ENCODE measurements around the gene PITPNM3.

The PITPNM3 gene

DNA sequence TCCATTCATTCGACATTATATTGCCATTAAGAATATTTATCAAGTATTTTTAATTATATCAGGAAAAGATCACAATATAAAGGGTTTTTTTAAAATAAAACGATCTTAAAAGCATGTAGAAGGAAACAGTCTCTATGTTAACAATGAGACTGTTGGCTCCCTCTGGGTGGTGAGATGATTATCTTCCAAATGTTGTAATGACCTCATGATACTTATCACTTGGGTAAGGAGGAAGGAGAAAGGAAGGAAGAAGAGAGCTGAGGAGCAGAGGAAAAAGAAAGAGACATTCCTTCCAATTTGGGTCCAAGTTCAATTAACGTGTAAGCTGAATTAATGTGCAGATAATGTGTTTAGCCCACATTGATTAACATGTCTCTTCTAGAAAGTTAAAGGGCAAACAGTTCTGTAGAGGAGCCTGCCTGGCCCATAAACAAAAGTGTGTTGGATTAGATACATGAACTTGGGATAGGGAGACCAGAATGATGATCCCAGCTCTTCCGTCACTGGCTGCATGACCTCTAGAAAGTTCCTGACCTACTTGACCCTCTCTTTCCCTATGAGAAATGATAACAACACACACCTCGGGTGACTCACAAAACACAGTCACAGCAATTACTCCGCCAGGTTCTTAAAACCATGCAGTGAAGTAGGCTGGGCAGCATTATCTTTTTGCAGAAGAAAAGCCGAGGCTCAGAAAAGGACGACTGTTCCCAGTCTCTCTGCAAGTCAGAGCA lies 80.1 kb downstream of the PITPNM3 start:
- DNase-seq, result no peak

DNA sequence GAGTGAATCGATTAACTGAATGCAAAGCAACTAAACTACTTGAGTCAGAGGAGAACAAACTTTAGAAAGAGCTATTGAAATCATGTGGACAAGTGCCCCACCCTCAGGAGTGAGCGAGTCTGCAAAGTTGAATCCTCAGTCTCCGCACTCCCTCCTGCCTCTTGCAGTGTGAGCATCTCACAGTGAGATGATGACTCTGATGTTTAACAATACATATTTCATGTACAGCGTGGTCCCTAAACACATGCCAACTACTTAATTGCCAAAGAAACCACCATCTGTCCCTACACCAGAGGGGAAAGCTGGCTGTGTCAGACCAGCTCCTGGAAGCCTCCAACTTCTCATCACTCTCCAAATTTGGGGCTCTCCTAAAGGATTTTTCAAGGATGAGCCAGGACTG lies 80.9 kb downstream of the PITPNM3 start:
- no peak for DNase-seq

DNA sequence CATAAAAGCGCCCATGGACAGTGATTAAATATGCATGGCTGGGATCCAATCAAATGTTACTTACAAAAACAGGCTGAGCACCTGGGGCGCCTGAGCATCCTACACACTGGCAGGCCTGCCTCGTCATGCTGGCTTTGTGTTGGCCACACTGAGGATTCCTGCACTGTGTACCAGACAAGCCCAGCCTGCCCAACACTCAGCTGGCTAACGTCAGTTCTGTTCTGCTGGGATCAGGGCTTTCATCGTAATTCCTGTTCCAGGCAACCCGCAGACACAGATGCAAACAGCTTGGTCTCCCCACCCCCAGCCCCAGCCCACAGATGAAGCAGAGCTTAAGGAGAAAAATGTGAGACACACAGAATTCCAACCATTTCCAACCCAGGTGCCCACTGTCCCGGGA lies 81.4 kb downstream of the PITPNM3 start:
- no peak for DNase-seq

DNA sequence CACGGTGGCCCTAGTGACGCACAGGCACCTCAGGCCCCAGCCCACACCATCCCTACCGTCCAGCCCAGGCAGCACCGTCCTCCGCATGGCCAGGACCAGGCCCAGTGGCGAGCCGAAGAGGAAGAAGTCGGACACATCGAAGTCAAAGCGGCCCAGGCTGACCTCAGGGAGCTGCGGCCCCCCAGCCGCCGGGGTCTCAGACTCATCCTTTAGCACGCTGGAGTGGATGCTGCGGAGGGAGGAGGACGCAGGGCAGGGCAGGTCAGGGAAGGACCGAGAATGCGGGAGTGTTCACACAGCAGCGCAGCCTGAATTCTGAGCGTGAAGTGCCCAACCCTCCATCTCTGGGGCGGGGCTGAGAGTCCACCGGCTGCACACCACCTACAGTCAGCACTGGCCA lies 82.0 kb downstream of the PITPNM3 start:
- no peak for DNase-seq

DNA sequence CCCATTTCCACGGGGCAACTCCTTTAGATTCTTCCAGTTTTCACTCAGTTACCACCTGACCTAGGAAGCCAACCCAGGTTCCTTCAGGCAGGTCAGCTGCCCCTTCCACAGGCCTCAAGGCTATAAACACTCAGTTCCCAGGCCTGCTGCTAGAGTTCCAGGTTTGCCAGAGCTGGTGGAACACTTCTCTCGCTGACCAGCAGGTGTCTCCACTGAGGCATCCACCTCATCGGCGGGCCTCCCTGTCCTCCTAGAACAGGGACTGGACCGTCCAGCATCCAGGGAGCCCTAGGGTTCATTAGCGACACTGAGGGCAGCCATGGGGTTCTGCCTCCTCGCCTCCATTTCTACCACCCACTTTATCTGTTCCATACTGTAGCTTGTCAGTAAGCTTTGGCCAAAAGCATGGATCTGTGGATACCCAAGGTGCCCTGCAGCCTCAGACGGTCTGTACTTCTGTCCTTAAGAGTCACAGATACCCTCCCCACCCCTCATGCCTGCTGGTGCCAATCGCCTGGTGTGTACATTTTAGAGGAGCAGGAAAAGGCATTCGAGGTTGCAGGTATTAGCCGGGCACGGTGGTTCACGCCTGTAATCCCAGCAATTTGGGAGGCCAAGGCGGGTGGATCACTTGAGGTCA lies 83.1 kb downstream of the PITPNM3 start:
- DNase-seq, result peak; percentile 62 to 64

DNA sequence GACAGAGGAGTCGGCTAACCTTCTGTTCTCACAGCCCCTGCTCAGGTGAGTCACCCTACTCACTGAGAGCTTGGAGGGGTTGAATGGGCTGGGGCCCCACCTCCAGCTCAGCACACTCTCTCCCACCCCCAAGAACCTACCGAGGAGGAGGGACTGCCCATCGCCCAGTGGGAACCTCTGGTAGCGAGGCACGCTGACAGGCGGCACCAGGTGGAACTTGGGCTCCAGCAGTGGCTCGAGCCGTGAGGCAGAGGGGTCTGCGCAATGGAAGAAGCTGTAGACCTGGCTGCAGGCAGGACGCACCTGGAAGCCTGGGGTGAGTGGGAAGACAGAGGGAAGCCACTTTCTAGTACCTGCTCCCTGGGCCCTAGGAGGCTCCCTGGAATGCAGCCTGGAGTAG lies 83.8 kb downstream of the PITPNM3 start:
- DNase-seq, result no peak

DNA sequence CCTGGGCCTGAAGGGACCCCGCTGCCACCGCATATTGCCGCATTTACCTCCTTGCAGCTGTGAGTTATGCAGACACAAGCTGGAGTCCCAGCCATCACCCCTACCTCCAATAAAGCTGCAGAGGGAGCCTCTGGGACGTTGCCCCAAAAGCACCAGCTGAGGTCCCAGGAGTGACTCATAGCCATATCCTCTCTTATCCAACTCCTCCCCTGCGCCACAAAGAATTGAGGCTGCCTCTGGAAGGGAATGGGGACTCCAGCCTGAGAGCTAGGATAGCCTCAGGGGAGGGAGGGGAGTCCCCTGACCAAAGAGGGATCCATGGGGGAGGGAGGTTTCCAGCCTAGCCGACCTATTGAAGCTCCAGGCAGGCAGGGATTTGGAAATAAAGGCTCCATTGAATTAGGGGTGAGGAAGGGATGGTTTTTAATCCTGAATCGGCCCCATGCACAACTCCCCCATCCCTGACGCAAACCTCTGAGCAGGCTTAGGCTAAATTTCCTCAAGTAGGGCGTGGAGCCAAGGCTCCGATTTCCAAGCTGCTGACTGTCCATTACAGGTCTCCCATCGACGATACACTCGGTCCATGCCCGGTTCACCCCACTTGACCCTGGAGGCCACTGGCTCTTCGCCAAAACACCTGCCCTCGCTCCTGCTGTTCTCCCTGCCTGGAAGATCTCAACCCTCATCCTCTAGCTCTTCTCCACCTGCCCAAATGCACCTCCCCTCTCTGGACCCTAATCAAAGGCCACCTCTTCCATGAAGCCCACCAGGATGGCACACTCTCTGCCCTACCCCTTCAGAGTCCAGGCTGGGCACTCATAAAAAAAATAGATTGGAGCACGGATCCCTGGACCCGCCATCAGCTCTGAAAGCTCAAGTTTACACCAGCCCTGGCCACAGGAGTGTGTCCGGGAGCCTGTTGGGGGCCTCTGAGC lies 84.6 kb downstream of the PITPNM3 start:
- no peak for DNase-seq

DNA sequence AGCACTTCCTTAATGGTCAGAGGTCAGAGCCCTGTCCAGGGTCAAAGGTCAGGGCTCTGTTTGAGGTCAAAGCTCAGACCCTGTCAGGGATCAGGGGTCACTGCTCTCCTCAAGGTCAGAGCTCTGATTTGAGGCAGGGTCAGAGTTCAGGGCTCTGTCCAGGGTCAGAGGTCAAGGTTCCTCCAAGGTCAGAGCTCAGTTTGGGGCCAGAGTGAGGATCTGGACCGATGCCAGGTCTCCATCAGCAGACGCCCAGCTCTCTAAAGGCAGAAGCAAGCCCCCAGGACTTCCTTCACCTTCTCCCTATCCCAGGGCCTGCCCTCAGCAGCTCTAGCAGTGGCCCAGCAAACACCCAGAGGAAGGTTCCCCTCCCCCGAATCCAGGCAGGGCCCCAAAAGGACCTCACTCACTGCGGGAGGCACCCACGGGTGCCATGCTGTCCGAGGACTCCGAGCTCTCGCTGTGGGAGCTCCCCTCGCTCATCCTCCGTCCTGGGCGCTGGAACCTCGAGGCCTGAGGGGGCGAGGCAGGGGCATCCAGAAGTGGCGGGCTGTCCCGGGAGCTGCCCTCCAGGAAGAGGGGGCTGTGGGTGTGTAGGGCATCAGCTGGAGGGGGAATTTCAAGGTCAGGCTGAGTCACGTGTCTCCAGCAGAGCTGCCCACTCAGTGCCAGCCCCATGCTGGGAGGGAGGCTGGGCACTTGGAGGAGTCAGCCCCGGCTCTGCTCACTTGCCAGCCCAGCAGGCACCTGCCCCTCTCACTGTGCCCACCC lies 85.4 kb downstream of the PITPNM3 start:
- DNase-seq, result no peak

DNA sequence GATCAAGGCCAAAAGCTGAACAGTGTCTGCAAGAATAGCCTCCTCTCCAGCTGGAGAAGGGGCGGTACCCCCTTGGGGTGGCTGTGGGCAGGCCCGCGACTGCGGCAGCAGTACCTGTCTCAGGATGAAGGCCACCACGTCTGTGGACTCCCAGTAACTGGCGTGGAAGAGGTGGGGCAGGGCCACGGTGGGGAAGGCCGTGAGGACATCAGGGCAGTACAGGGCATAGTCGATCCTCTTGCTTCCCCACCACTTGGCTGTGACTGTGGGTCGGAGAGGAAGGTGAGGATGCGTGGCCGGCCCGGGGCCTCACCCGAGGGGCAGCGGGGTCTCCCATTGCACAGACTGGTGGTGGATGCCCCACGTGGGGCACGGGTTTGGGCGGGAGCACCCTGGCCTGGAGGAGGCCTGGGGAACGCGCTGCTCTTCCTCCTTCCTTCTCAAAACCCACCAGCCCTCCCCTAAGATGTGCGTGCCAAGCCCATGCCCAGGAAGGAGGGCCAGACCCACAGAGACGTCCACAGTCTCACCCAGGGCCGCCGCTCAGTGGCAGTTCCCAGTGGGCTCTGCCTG lies 86.1 kb downstream of the PITPNM3 start:
- DNase-seq, result no peak

DNA sequence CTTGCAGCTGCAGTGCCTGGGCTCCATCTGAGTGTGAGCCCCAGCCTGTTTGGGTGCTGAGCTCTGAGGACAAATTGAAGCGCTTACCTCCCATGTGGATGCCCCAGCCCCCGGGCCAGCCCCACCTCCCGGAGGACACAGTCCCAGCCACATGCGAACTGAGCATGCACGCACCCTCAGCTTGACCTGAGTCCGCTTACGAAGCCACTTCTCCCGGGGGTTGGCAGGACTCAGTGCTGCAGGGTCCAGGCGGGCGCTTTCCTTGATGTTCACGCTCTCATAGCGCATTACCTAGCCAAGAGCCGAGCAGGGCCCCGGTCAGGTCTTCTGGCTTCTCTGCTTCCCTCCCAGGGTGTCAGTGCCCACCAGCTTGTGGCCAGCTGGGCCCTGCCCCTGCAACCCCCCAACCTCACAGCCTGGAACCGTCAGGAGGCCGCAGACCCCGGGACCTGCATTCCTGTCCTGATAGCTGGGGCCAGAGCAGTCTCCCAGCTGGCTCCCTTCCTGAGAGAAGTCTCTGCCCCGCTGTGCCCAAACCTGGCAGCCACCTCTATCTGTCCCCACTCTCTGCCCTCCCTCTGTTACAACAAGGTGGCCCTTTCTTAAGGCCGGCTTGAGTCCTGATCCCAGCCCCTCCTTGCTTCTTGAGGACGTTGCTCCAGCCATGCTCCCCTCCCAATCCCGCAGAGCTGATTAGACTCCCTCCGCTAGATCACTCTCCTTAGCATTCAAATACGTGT lies 88.1 kb downstream of the PITPNM3 start:
- DNase-seq, result no peak

DNA sequence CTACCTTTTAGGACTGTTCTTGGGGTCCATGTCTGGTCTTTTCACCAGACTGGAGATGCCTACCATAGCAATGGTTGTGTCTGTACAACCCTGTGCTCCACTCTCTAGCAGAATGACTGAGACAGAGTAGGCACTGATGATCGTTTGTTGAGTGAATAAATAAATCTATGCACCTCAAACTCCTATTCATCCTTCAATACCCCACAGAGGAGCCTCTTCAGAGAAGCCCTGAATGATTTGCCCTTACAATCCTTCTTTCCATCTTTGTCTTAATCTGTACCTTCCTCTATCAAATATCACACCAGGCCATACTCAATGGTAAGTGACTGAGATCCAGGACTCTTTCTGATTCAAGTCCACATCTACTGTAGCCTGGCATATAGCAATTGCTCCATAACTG lies 88.8 kb downstream of the PITPNM3 start:
- DNase-seq, result no peak

DNA sequence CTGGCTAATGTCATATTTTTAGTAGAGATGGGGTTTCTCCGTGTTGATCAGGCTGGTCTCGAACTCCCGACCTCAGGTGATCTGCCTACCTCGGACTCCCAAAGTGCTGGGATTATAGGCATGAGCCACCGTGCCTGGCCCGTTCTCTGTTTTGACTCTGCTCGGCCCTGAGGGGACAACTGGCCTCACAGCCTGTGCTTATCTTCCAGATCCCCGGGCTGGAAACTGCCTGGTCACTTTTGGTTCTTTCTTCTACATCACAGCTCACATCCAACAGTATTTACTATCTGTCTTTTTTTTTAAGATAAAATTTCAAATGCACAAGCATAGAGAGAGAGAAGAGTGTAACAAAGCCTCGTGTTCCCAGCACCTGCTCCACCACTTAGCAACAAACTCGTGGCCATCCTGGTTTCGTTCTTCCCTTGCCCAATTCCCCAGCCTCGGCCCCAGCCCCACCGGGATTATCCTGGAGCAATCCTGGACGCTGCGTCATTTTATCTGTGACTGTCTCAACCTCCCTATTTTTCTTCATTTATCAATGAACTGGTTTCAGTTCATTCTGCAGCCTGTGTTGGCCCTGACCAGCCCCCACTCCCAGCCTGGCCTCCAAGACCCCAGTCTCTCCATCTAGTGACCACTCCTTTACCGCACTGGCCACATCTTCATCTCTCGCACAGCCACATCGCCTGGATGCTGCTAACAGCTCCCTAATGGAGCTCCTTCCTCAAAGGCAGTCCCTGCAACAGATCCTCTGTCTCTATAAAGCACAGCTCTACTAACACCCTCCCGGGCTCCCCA lies 91.0 kb downstream of the PITPNM3 start:
- no peak for DNase-seq

DNA sequence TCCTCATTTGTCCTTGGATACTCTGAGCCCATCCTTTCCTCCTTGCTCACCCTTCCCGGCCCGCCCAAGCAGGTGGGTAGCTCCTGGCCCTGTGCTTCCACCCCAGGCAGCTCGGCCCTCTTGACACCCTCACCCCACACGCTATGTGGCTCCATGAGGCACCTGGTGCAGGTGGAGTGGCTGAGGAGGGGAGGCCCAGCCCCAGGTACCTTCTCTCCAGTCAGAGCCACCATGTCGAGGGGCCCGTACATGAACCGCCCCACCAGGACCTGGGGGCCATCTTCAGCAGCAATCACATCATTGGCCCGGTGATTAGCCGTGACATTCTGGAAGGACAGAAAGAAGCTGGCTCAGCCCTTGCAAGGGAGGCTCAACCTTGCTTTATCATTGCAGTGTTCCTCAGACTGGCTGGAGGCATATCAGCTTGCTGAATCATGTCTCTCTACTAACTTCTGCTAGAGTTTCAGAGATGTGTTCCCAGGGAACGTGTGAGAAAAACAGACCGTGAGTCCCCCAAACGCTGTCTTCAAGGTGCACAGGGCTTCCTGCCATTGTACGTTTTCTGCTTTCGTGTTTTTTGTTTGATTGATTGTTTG lies 91.8 kb downstream of the PITPNM3 start:
- no peak for DNase-seq

DNA sequence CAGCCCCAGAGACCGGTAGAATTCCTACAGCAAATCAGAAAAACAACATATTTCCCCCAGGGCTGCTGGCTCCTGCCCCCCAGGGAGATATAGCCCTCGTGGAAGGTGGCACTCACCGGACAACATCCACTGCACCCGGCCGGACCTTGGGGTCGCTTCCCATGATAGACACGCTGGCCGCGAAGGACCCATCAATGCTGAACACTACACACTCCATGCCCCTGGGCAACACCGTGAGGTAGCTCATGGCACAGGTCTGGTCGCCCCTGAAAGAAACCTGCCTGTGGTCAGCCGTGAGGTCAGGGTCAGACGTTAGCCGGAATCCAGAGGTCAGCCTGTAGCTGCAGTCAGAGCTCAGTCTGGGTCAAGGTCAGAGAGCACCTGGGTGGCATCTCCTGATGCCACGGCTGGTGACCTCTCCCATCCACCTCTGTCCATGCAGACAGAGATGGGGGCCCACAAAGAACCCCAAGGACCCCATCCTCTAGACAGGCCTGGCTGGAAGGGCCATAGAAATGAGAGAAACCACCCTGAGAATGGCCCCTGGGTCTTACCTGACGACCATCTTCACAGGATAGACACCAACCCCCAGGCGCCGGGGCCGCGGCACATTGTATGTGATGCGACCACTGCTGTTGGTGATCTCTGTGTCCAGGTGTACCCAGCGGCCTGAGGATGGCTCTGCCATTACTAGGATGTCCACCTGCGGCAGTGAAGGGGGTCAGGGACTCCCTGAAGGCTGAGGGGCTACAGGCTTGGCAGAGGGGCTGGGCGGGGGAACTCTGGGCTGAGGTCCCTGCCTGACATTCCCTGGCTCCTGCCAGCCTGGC lies 92.5 kb downstream of the PITPNM3 start:
- no peak for DNase-seq

DNA sequence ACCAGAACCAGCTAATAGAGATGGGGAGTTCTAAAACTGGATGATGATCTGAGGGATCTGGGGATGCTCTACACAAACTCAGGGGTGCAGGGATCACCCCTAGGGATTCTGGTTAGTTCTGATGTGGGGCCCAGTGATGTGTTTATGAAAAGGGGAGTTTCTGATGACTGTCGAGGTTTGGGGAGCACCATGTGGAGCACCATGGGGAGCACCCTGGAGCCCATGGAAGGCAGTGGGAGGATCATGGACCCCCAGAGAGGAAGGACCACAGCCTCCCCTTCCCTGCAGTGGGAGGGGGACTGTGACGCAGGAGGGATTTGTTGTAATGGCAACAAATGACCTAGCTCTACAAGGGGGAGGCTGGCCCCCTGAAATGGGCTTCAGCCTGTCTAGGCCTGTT lies 93.7 kb downstream of the PITPNM3 start:
- DNase-seq, result no peak

DNA sequence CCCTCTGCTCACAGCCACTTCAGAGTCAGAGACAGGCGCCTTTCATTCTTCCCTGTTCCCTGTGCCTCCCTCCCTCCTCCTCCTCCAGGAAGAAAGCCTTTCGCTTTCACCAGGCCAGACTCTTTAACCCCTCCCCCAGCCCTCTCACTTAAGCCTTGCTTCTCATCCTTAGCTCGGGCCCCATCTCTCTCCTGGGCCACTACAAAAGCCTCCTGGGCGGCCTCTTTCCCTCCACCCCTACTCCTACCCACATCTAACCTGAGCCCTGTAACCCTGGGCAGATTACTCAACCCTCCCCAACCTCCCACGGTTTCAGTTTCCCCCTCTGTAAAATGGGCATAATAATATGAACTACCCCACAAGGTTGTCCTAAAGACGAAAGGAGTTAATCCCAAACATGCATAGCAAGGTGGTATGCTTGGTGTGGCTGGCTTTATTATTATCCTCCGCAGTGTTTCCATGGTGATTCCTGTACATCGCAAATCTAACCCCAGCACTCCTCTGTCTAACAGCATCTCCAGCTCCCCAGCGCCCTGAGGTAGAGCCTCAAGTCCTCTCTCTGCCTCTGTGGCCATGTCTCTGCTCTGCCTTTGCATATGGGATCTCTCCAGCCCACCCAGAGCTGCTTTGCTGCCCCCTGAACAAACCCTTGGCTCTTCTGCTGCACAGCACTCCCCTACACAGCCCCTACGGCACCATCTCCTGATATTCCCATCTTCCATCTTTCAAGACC lies 94.4 kb downstream of the PITPNM3 start:
- no peak for DNase-seq

DNA sequence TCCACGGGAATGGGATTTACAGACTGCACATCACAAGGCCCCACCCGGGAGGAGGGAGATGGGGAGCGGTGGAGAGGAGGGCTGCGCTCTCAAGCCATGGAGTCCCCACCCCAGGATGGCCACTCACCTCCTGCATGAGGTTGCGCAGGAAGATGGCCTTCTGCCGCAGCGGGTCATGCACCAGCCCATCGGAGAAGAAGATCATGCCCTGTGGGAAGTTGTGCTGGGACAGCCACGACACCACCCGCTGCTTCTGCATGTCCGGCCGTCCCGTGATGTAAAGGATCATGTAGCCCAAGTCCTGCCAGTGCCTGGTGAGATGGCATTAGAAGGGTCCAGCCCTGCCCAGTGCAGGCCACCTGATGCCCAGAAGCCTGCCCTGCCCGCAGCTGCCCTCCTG lies 95.1 kb downstream of the PITPNM3 start:
- DNase-seq, result no peak

DNA sequence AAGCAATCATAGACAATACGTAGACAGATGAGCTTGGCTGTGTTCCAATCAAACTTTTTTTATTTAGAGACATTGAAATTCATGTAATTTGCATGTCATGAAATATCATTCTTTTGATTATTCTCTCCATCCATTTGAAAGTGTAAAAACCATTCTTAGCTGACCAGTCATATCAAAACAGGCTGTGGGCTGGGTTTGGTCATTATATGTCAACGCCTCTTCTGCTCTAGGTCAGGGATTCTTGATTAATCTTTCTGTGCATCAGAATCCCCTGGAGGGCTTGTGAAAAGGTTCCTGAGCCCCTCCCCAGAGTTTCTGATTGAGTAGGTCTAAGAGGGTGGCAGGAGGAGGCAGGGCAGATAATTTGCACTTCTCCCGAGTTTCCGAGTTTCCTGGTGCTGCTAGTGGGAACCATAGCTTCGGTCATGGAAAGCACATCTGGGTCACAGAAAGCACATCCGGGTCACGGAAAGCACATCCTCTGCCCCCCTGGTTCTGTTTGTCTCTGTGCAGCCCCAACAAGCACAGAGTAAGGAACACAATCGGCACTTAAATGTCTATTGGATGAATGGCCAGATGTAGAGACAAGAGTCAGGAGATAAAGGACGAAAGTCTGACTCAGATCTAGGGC lies 95.7 kb downstream of the PITPNM3 start:
- no peak for DNase-seq
